GM23338 (cell line): Measurements from ENCODE around the gene POF1B.

Source experiments
- CTCF ChIP-seq, 2 experiments: fragments of 200-600 bp in 1 of 2; sonication (generic) in 1 of 2; conservative IDR thresholded peaks; 2 replicates each; pipeline versions ENCODE4 v1.5.1 to v1.6.1; 2016 to 2017; ENCODE audit warnings: antibody characterized with exemption in 2 of 2, low read depth in 2 of 2, mild to moderate bottlenecking in 2 of 2, moderate library complexity in 1 of 2
- EZH2phosphoT487 ChIP-seq: fragments of 200-600 bp; sonication (generic); IDR thresholded peaks from one replicate; pipeline ENCODE4 v1.8.1; 2018; ENCODE audit warnings: antibody characterized with exemption; ENCODE audit not compliant: unreplicated experiment
- ZNF114 ChIP-seq: fragments of 250-450 bp; sonication (Bioruptor Pico); IDR thresholded peaks from 2 replicates; pipeline ENCODE4 v1.5.0; 2020; ENCODE audit warnings: mild to moderate bottlenecking, moderate library complexity

GRCh38 chrX:85243761-85244449 is 135.6 kb downstream of the POF1B start, which contains the start of the genes SATL1 and ZNF711:
- TF ChIP-seq CTCF (conservative IDR thresholded peaks at IDR 0.05; ENCODE audit: low read depth in 2 of 2) (no peak), ZNF114 (CRISPR knock-in tag) (no peak), EZH2phosphoT487 (no peak)
